B cell (primary cell): ENCODE data around the gene PROC. TPM values are rescaled to one million over a fixed set of nuclear protein-coding genes. Genes with fewer than 3 reads are reported as not detected.

Source experiments
- ATAC-seq: fragments of 200-7000 bp; cut with Tn5 transposase; one replicate; pipeline ENCODE4 v1.10.0; 2021; ENCODE audit warnings: low read depth, mild to moderate bottlenecking, moderate number of reproducible peaks, moderate library complexity
- CTCF ChIA-PET: fragments of 350-600 bp; sonication (Branson Sonifier 250); formaldehyde crosslinking; loops from one replicate; lab custom pipeline; 2021; ENCODE audit warnings: antibody characterized with exemption, inconsistent platforms; lab: Charles Lee
- POLR2A ChIA-PET: fragments of 350-600 bp; sonication (Branson Sonifier 250); formaldehyde crosslinking; loops from one replicate; lab custom pipeline; 2021; ENCODE audit warnings: antibody characterized with exemption; lab: Charles Lee
- DNase-seq: peaks from one replicate; pipeline ENCODE4 v3.0.0; 2013
- H2AFZ ChIP-seq: 2 replicates; pipeline ENCODE4 v1.6.1; 2012; ENCODE audit warnings: mild to moderate bottlenecking, low read depth, low read length; ENCODE audit not compliant: insufficient read depth, poor library complexity, severe bottlenecking
- H3K27ac ChIP-seq, 2 donors: 1 replicate in 1 of 2; 2 replicates in 1 of 2; pipeline ENCODE4 v1.5.1; 2012 to 2013; ENCODE audit warnings: low read length in 2 of 2, mild to moderate bottlenecking in 2 of 2, moderate library complexity in 1 of 2
- H3K27me3 ChIP-seq, 4 experiments: fragments of 200-600 bp in 1 of 4; sonication (generic) in 1 of 4; replicated peaks in 1 of 4; 1 replicate in 2 of 4; 2 replicates in 2 of 4; pipeline versions ENCODE4 v1.6.1 to v1.7.0; 2013 to 2016; ENCODE audit warnings: low read length in 3 of 4, mild to moderate bottlenecking in 2 of 4, mixed read lengths in 1 of 4, moderate library complexity in 1 of 4; ENCODE audit not compliant: insufficient read depth in 4 of 4, control insufficient read depth in 3 of 4; ENCODE audit errors: control extremely low read depth in 1 of 4
- H3K36me3 ChIP-seq, 2 experiments: replicated peaks in 1 of 2; 1 replicate in 1 of 2; 2 replicates in 1 of 2; pipeline versions ENCODE4 v1.6.1 to v1.7.1; 2013; ENCODE audit warnings: low read length in 1 of 2; ENCODE audit not compliant: insufficient read depth in 2 of 2, control insufficient read depth in 1 of 2; ENCODE audit errors: control extremely low read depth in 1 of 2, extremely low read depth in 1 of 2
- H3K4me1 ChIP-seq, 2 donors: fragments of 200-600 bp in 1 of 2; sonication (generic) in 1 of 2; 1 replicate in 1 of 2; 2 replicates in 1 of 2; pipeline versions ENCODE4 v1.5.1 to v1.6.1; 2013 to 2017; ENCODE audit warnings: low read length in 2 of 2; ENCODE audit not compliant: control insufficient read depth in 2 of 2, insufficient read depth in 2 of 2
- H3K4me2 ChIP-seq: replicated peaks from 2 replicates; pipeline ENCODE3; 2012; ENCODE audit warnings: mild to moderate bottlenecking, low read depth, low read length; ENCODE audit not compliant: poor library complexity, severe bottlenecking
- H3K4me3 ChIP-seq, 5 experiments: fragments of 200-600 bp in 1 of 5; sonication (generic) in 1 of 5; 1 replicate in 3 of 5; 2 replicates in 2 of 5; pipeline versions ENCODE4 v1.5.1 to v1.7.0; 2011 to 2016; ENCODE audit warnings: low read length in 4 of 5, mild to moderate bottlenecking in 4 of 5, low read depth in 2 of 5, control low read depth in 1 of 5, moderate library complexity in 1 of 5; ENCODE audit not compliant: insufficient read depth in 1 of 5; ENCODE audit errors: control extremely low read depth in 1 of 5, extremely low read depth in 1 of 5
- H3K79me2 ChIP-seq: fragments of 200-600 bp; sonication (generic); one replicate; pipeline ENCODE4 v1.6.0; 2016; ENCODE audit warnings: low read length; ENCODE audit not compliant: control insufficient read depth, insufficient read depth
- H3K9ac ChIP-seq: fragments of 200-600 bp; sonication (generic); 2 replicates; pipeline ENCODE4 v1.6.1; 2017; ENCODE audit warnings: mild to moderate bottlenecking, low read length, moderate library complexity
- H3K9me3 ChIP-seq, 3 donors: one replicate each; pipeline versions ENCODE4 v1.6.1 to v1.7.1; 2013; ENCODE audit warnings: low read length in 2 of 3; ENCODE audit not compliant: control insufficient read depth in 2 of 3, insufficient read depth in 1 of 3; ENCODE audit errors: control extremely low read depth in 1 of 3
- H4K20me1 ChIP-seq: 2 replicates; pipeline ENCODE4 v1.6.0; 2012; ENCODE audit warnings: mild to moderate bottlenecking, low read length; ENCODE audit not compliant: insufficient read depth, control insufficient read depth, poor library complexity, severe bottlenecking
- H3K27ac Mint-ChIP-seq: one replicate; pipeline ENCODE4 v1.8.0; 2021; ENCODE audit warnings: mixed read lengths
- H3K27me3 Mint-ChIP-seq: one replicate; pipeline ENCODE4 v1.8.0; 2021; ENCODE audit warnings: mixed read lengths
- H3K4me1 Mint-ChIP-seq: one replicate; pipeline ENCODE4 v1.8.0; 2021; ENCODE audit warnings: mixed read lengths
- H3K4me3 Mint-ChIP-seq: one replicate; pipeline ENCODE4 v1.8.0; 2021; ENCODE audit warnings: mixed read lengths
- H3K9me3 Mint-ChIP-seq: one replicate; pipeline ENCODE4 v1.8.0; 2022; ENCODE audit warnings: mixed read lengths; ENCODE audit not compliant: insufficient read depth
- CTCF ChIP-seq: fragments of 200-600 bp; IDR thresholded peaks from one replicate; pipeline ENCODE4 v1.8.0; 2022; ENCODE audit warnings: antibody characterized with exemption, mild to moderate bottlenecking
- EZH2 ChIP-seq: IDR thresholded peaks from 2 replicates; pipeline ENCODE4 v1.6.1; 2012; ENCODE audit warnings: borderline replicate concordance, low read depth, mild to moderate bottlenecking, moderate library complexity, low read length; ENCODE audit not compliant: insufficient read depth, poor library complexity, severe bottlenecking
- WGBS: methylation state at CpG from one replicate; pipeline ENCODE4 v1.1.5; 2013; ENCODE audit warnings: missing lambda C conversion rate; ENCODE audit not compliant: insufficient coverage; 5-methylcytosine and 5-hydroxymethylcytosine counted together
- intact Hi-C: fragments of 100-400 bp; cut with micrococcal nuclease; formaldehyde crosslinking; loops from one replicate; pipeline ENCODE4 v1.10.0; 2022
- polyA plus RNA-seq: library from polyadenylated mRNA; depleted of rRNA; stranded (reverse); fragments of >200 nt; gene quantifications from 2 replicates; pipeline ENCODE4 v1.2.3, GENCODE V29; 2012
- total RNA-seq, 2 donors: library from RNA; stranded (reverse); fragments of 120-200 nt in 1 of 2; gene quantifications; 1 replicate in 1 of 2; 2 replicates in 1 of 2; pipeline versions ENCODE4 v1.2.3 to v1.2.4, GENCODE V29; 2013 to 2022

Gene PROC
- total and polyA plus RNA-seq, 2 donors (not counting 1 experiment from before 2014, with no cell fraction given): 0.40 TPM; not detected in 1

- CTCF ChIA-PET: interaction anchor here (3.1 kb wide), 1 partner anchor 11 kb away, joined by 16 read pairs; no protein-coding TSS in a partner anchor
These were observed 50.8 kb downstream of the PROC start for GRCh38 chr2:127469051-127469450.

GRCh38 chr2:127469974-127470373 lies 51.7 kb downstream of the PROC start:
- Histone ChIP-seq H3K79me2 (no peaks in the 10 kb centered on the region), H4K20me1 (no peaks in the 10 kb centered on the region)
- ATAC-seq: no peak

More at GRCh38 chr2:127469051-127469450, 50.8 kb downstream of the PROC start:
- Histone ChIP-seq H3K9ac (no peak overlapping the region), H4K20me1 (no peaks in the 10 kb centered on the region), H3K4me1 (no peaks in the 10 kb centered on the region), H3K79me2 (no peaks in the 10 kb centered on the region), H3K36me3 (no peaks in the 10 kb centered on the region), H2AFZ (no peak overlapping the region), H3K27me3 (no peaks in the 10 kb centered on the region), H3K4me2 (no peak overlapping the region), H3K9me3 (no peaks in the 10 kb centered on the region), H3K27ac (no peak overlapping the region), H3K4me3 (no peak overlapping the region)
- POLR2A ChIA-PET: no interaction called here
- DNase-seq (no peak), ATAC-seq (no peak)
- WGBS: 93% methylated on average over 3 of the region's 8 CpGs
- intact Hi-C loops: no loop called here
- no peak overlapping the region for H3K4me3 Mint-ChIP-seq
- H3K27me3 Mint-ChIP-seq: no peaks in the 10 kb centered on the region
- no peaks in the 10 kb centered on the region for H3K4me1 Mint-ChIP-seq
- H3K9me3 Mint-ChIP-seq: no peaks in the 10 kb centered on the region
- no peak for TF ChIP-seq EZH2
- no peak for TF ChIP-seq CTCF
- no peak overlapping the region for H3K27ac Mint-ChIP-seq

More at GRCh38 chr2:127469974-127470373, 51.7 kb downstream of the PROC start:
- DNase-seq: no peak
- ChIA-PET CTCF (interaction anchor here (3.1 kb wide), 1 partner anchor 10 kb away, joined by 16 read pairs; no protein-coding TSS in a partner anchor), POLR2A (no interaction called here)
- Histone ChIP-seq H3K9ac (no peak overlapping the region), H3K4me3 (no peak overlapping the region), H3K4me2 (no peak overlapping the region), H3K27me3 (no peaks in the 10 kb centered on the region), H3K4me1 (no peaks in the 10 kb centered on the region), H3K27ac (no peak overlapping the region), H3K9me3 (no peaks in the 10 kb centered on the region), H2AFZ (no peak overlapping the region), H3K36me3 (no peaks in the 10 kb centered on the region)
- intact Hi-C loops: no loop called here
- Mint-ChIP-seq H3K9me3 (no peaks in the 10 kb centered on the region), H3K4me1 (no peaks in the 10 kb centered on the region), H3K27ac (no peak overlapping the region), H3K4me3 (no peak overlapping the region), H3K27me3 (no peaks in the 10 kb centered on the region)
- TF ChIP-seq CTCF (no peak), EZH2 (no peak)
- no CpG with 5 or more reads among the region's 2 CpGs for WGBS
